ENCODE measurements around the gene CUEDC2.
A peak's percentile ranks its signal among the peaks of the same experiment; 100 is the strongest.

CUEDC2 gene

GRCh38 chr10:102452672-102453340, 20.4 kb upstream of the CUEDC2 start (continued):
- TF ChIP-seq ZNF626 (tag by site-specific recombination; IDR thresholded peaks at IDR 0.05) = no peak
- TF ChIP-seq ZNF76 (tag by site-specific recombination; IDR thresholded peaks at IDR 0.05; ENCODE audit: borderline replicate concordance, low read depth) = 0 out of 2 replicates have a peak, but pooled peaks have one; percentile 14
- TF ChIP-seq ZFHX2 (tag by site-specific recombination; conservative IDR thresholded peaks at IDR 0.05) = no peak
- no peak for TF ChIP-seq ZNF610 (tag by site-specific recombination; IDR thresholded peaks at IDR 0.05; ENCODE audit: borderline replicate concordance)
- TF ChIP-seq ZBTB44 (tag by site-specific recombination; IDR thresholded peaks at IDR 0.05) = no peak
- no peak for TF ChIP-seq ZNF155 (tag by site-specific recombination; IDR thresholded peaks at IDR 0.05)
- no peak for TF ChIP-seq ZNF621 (tag by site-specific recombination; IDR thresholded peaks at IDR 0.05)
- peak; percentile 71; the same call in 1 of the 2 replicates for TF ChIP-seq ZNF692 (tag by site-specific recombination; IDR thresholded peaks at IDR 0.05)
- TF ChIP-seq ZNF157 (tag by site-specific recombination; IDR thresholded peaks at IDR 0.05) = no peak
- peak; percentile 73 for TF ChIP-seq ZBTB17 (tag by site-specific recombination; IDR thresholded peaks at IDR 0.05)
- TF ChIP-seq ZBTB7A (tag by site-specific recombination; IDR thresholded peaks at IDR 0.05; ENCODE audit: low read depth) = no peak
- TF ChIP-seq ZBTB6 (tag by site-specific recombination; IDR thresholded peaks at IDR 0.05) = peak; percentile 66
- peak; percentile 35 for TF ChIP-seq ZNF580 (tag by site-specific recombination; IDR thresholded peaks at IDR 0.05)
- TF ChIP-seq KLF8 (tag by site-specific recombination; IDR thresholded peaks at IDR 0.05) = peak; percentile 67
- no peak for TF ChIP-seq ZNF843 (tag by site-specific recombination; IDR thresholded peaks at IDR 0.05)
- peak; percentile 87 for TF ChIP-seq KLF17 (tag by site-specific recombination; IDR thresholded peaks at IDR 0.05)
- TF ChIP-seq KLF10 (tag by site-specific recombination; IDR thresholded peaks at IDR 0.05) = 0 out of 2 replicates have a peak, but pooled peaks have one; percentile 47
- no peak for TF ChIP-seq GLIS2 (tag by site-specific recombination; IDR thresholded peaks at IDR 0.05)
- peak; percentile 45 for TF ChIP-seq ZBTB48 (tag by site-specific recombination; IDR thresholded peaks at IDR 0.05)
- peak; percentile 85; the same call in 1 of the 2 replicates for TF ChIP-seq ZNF639 (tag by site-specific recombination; IDR thresholded peaks at IDR 0.05)
- no peak for TF ChIP-seq ZFP41 (tag by site-specific recombination; IDR thresholded peaks at IDR 0.05; ENCODE audit: borderline replicate concordance)
- no peak for TF ChIP-seq ZNF837 (tag by site-specific recombination; IDR thresholded peaks at IDR 0.05)
- no peak for TF ChIP-seq SP2 (tag by site-specific recombination; IDR thresholded peaks at IDR 0.05)
- peak; percentile 43; the same call in 1 of the 2 replicates for TF ChIP-seq ZBTB10 (tag by site-specific recombination; IDR thresholded peaks at IDR 0.05)
- peak; percentile 16; the same call in 1 of the 2 replicates for TF ChIP-seq SCRT1 (tag by site-specific recombination; IDR thresholded peaks at IDR 0.05; ENCODE audit: borderline replicate concordance)
- no peak for TF ChIP-seq ZNF777 (tag by site-specific recombination; IDR thresholded peaks at IDR 0.05; ENCODE audit: borderline replicate concordance)
- TF ChIP-seq SP3 (tag by site-specific recombination; IDR thresholded peaks at IDR 0.05) = peak; percentile 24; the same call in 1 of the 2 replicates
- no peak for TF ChIP-seq MZF1 (tag by site-specific recombination; IDR thresholded peaks at IDR 0.05; ENCODE audit: borderline replicate concordance)
- no peak; the same call in 1 of the 2 replicates for TF ChIP-seq ZNF600 (tag by site-specific recombination; IDR thresholded peaks at IDR 0.05)
